A673 (cell line): Measurements from ENCODE around the gene ANO1. TPM values are rescaled to one million over a fixed set of nuclear protein-coding genes. Genes with fewer than 3 reads are reported as not detected.

Source experiments
- BruUV-seq: library from RNA; stranded (reverse); fragments of 400-500 nt; replicated peaks from 2 replicates; lab custom pipeline; 2021; lab: Mats Ljungman, UMichigan
- CTCF ChIA-PET: fragments of 300-600 bp; sonication (Branson Sonifier 250); formaldehyde crosslinking; loops from one replicate; lab custom pipeline; 2022; ENCODE audit warnings: antibody characterized with exemption; lab: Charles Lee
- POLR2A ChIA-PET: fragments of 300-600 bp; sonication (Branson Sonifier 250); formaldehyde crosslinking; loops from one replicate; lab custom pipeline; 2022; ENCODE audit warnings: antibody characterized with exemption; ENCODE audit not compliant: low non-redundant PET; lab: Charles Lee
- DNase-seq: peaks from one replicate; pipeline ENCODE4 v3.0.0-alpha.2; 2015; ENCODE audit warnings: low spot score
- H3K27ac ChIP-seq: fragments of 200-600 bp; sonication (generic); 2 replicates; pipeline ENCODE4 v1.5.1; 2016; ENCODE audit warnings: mixed run types, low read depth, mild to moderate bottlenecking, mixed read lengths, antibody characterized with exemption, low read length; ENCODE audit not compliant: poor library complexity, severe bottlenecking
- H3K27me3 ChIP-seq: fragments of 200-600 bp; sonication (generic); replicated peaks from 2 replicates; pipeline ENCODE4 v1.6.1; 2017; ENCODE audit warnings: mixed run types, low read depth, mild to moderate bottlenecking, mixed read lengths, antibody characterized with exemption, low read length; ENCODE audit not compliant: insufficient read depth, poor library complexity
- H3K36me3 ChIP-seq: fragments of 200-600 bp; sonication (generic); 2 replicates; pipeline ENCODE4 v1.6.1; 2016; ENCODE audit warnings: mixed run types, mild to moderate bottlenecking, mixed read lengths, antibody characterized with exemption, low read length; ENCODE audit not compliant: insufficient read depth, poor library complexity, severe bottlenecking
- H3K4me1 ChIP-seq: fragments of 200-600 bp; sonication (generic); 2 replicates; pipeline ENCODE4 v1.6.1; 2017; ENCODE audit warnings: mixed run types, mild to moderate bottlenecking, mixed read lengths, antibody characterized with exemption, low read length; ENCODE audit not compliant: insufficient read depth, poor library complexity, severe bottlenecking
- H3K4me3 ChIP-seq: fragments of 200-600 bp; sonication (generic); 2 replicates; pipeline ENCODE4 v1.5.1; 2016; ENCODE audit warnings: low read depth, mixed run types, mild to moderate bottlenecking, mixed read lengths, low read length; ENCODE audit not compliant: poor library complexity, severe bottlenecking
- H3K9me3 ChIP-seq: fragments of 200-600 bp; sonication (generic); 2 replicates; pipeline ENCODE4 v1.6.1; 2016; ENCODE audit warnings: mixed run types, low read depth, mild to moderate bottlenecking, mixed read lengths, antibody characterized with exemption, low read length; ENCODE audit not compliant: poor library complexity, severe bottlenecking
- CTCF ChIP-seq: fragments of 300-800, 200-600 bp; sonication (generic); conservative IDR thresholded peaks from 2 replicates; pipeline ENCODE4 v1.5.1; 2017; ENCODE audit warnings: low read depth, mild to moderate bottlenecking, antibody characterized with exemption, low read length, moderate library complexity, mixed read lengths
- EZH2 ChIP-seq: fragments of 200-600 bp; sonication (generic); IDR thresholded peaks from 2 replicates; pipeline ENCODE4 v1.6.1; 2017; ENCODE audit warnings: borderline replicate concordance, low read depth, mild to moderate bottlenecking, mixed read lengths, antibody characterized with exemption, low read length; ENCODE audit not compliant: poor library complexity, severe bottlenecking
- intact Hi-C: fragments of 100-400 bp; cut with micrococcal nuclease; formaldehyde crosslinking; loops from one replicate; pipeline ENCODE4 v1.10.0; 2022; ENCODE audit not compliant: unreplicated experiment
- total RNA-seq: library from RNA; stranded (reverse); gene quantifications from 2 replicates; pipeline ENCODE4 v1.2.3, GENCODE V29; 2021

The ANO1 gene
- total RNA-seq, 1 experiment from 2014 or later: 0.90 TPM

- Histone ChIP-seq H3K9me3 (no peaks in the 10 kb centered on the region), H3K4me3 (no peak overlapping the region), H3K36me3 (no peaks in the 10 kb centered on the region), H3K27ac (no peak overlapping the region), H3K4me1 (no peaks in the 10 kb centered on the region), H3K27me3 (peaks cover 18% of the 10 kb centered on the region)
- POLR2A ChIA-PET: no interaction called here
- TF ChIP-seq EZH2: no peak
- TF ChIP-seq CTCF: no peak
- intact Hi-C loops: no loop called here
- no TSS peak for BruUV-seq
- CTCF ChIA-PET: no interaction called here
- no peak for DNase-seq
Observed at GRCh38 chr11:70064726-70065317, 13.3 kb upstream of the ANO1 start.

GRCh38 chr11:70065318-70066135 lies 12.6 kb upstream of the ANO1 start:
- no peaks in the 10 kb centered on the region for H3K36me3 ChIP-seq
- H3K27me3 ChIP-seq: peaks cover 20% of the 10 kb centered on the region
- no peak overlapping the region for H3K27ac ChIP-seq
- no peaks in the 10 kb centered on the region for H3K4me1 ChIP-seq
- intact Hi-C loops: no loop called here
- POLR2A ChIA-PET: no interaction called here
- CTCF ChIA-PET: no interaction called here
- no peak for DNase-seq
- H3K4me3 ChIP-seq: no peak overlapping the region
- BruUV-seq: no TSS peak
- H3K9me3 ChIP-seq: no peaks in the 10 kb centered on the region
- TF ChIP-seq EZH2 (no peak), CTCF (no peak)

GRCh38 chr11:70066136-70066520 lies 12.0 kb upstream of the ANO1 start:
- BruUV-seq: no TSS peak
- Histone ChIP-seq H3K4me1 (no peaks in the 10 kb centered on the region), H3K27ac (no peak overlapping the region), H3K9me3 (no peaks in the 10 kb centered on the region), H3K27me3 (peaks cover 20% of the 10 kb centered on the region), H3K4me3 (no peak overlapping the region), H3K36me3 (no peaks in the 10 kb centered on the region)
- TF ChIP-seq EZH2 (no peak), CTCF (no peak)
- DNase-seq: no peak
- ChIA-PET POLR2A (no interaction called here), CTCF (no interaction called here)
- intact Hi-C loops: no loop called here
